ENCODE data around the gene PSMB8. TPM values are rescaled to one million over a fixed set of nuclear protein-coding genes. Genes with fewer than 3 reads are reported as not detected.

PSMB8 gene
- total and polyA plus RNA-seq, 8 donors, result 37.9 to 122 (median 42.9) TPM

- Histone ChIP-seq H3K4me1 (peaks cover 0 to 18% of the 10 kb centered on the region in 2 donors), H3K27me3 (peaks cover 3 to 27% of the 10 kb centered on the region in 2 donors), H3K36me3 (no peaks in the 10 kb centered on the region), H3K9me3 (peaks cover 0 to 4% of the 10 kb centered on the region in 2 donors), H3K4me3 (no peak overlapping the region), H3K27ac (no peak overlapping the region)
- TF ChIP-seq CTCF (IDR thresholded peaks at IDR 0.05), result no peak
- DNase-seq, result no peak
- intact Hi-C loops (cut with DNase I), result loop anchor here in 1 of 2 donors (5.0 kb wide), 1 partner anchor 382 kb away; no protein-coding TSS in a partner anchor
- no peak for ATAC-seq
Observed at GRCh38 chr6:32799740-32800139, 44.1 kb downstream of the PSMB8 start.

GRCh38 chr6:32799168-32799567, 44.7 kb downstream of the PSMB8 start:
- intact Hi-C loops (cut with DNase I), result loop anchor here in 1 of 2 donors (5.0 kb wide), 1 partner anchor 382 kb away; no protein-coding TSS in a partner anchor
- Histone ChIP-seq H3K36me3 (no peaks in the 10 kb centered on the region), H3K9me3 (peaks cover 0 to 4% of the 10 kb centered on the region in 2 donors), H3K27me3 (peaks cover 3 to 28% of the 10 kb centered on the region in 2 donors), H3K4me1 (peaks cover 0 to 19% of the 10 kb centered on the region in 2 donors), H3K27ac (no peak overlapping the region), H3K4me3 (no peak overlapping the region)
- no peak for TF ChIP-seq CTCF (IDR thresholded peaks at IDR 0.05)
- ATAC-seq (no peak), DNase-seq (no peak)

GRCh38 chr6:32796848-32797776, 46.7 kb downstream of the PSMB8 start:
- Histone ChIP-seq H3K36me3 (no peaks in the 10 kb centered on the region), H3K4me3 (peak overlapping the region in 1 of 2 donors; percentile 5), H3K4me1 (peaks cover 0 to 22% of the 10 kb centered on the region in 2 donors), H3K27ac (peak overlapping the region in 1 of 2 donors; percentile 21), H3K9me3 (peaks cover 0 to 4% of the 10 kb centered on the region in 2 donors), H3K27me3 (peaks cover 3 to 30% of the 10 kb centered on the region in 2 donors)
- peak; percentile 88 to 95 for TF ChIP-seq CTCF (IDR thresholded peaks at IDR 0.05)
- DNase-seq (peak; percentile 74 to 83 (median 80)), ATAC-seq (peak; percentile 92)
- intact Hi-C loops (cut with DNase I), result loop anchor here in 1 of 2 donors (5.0 kb wide), 1 partner anchor 380 kb away; no protein-coding TSS in a partner anchor

- DNase-seq, result no peak
- peaks cover 5 to 20% of the 10 kb centered on the region in 2 donors for H3K27me3 ChIP-seq
- TF ChIP-seq CTCF (IDR thresholded peaks at IDR 0.05), result no peak
- peaks cover 0 to 4% of the 10 kb centered on the region in 2 donors for H3K9me3 ChIP-seq
- H3K4me3 ChIP-seq, result no peak overlapping the region
- no peaks in the 10 kb centered on the region for H3K36me3 ChIP-seq
- intact Hi-C loops (cut with DNase I), result no loop called here
- H3K4me1 ChIP-seq, result peaks cover 0 to 22% of the 10 kb centered on the region in 2 donors
- peak; percentile 48 for ATAC-seq
- H3K27ac ChIP-seq, result peak overlapping the region in 1 of 2 donors; percentile 67
Observed at GRCh38 chr6:32794510-32794909, 49.3 kb downstream of the PSMB8 start.

GRCh38 chr6:32792901-32793435, 50.9 kb downstream of the PSMB8 start:
- H3K4me1 ChIP-seq, result peaks cover 0 to 22% of the 10 kb centered on the region in 2 donors
- no peaks in the 10 kb centered on the region for H3K9me3 ChIP-seq
- H3K27ac ChIP-seq, result no peak overlapping the region
- no peaks in the 10 kb centered on the region for H3K36me3 ChIP-seq
- no peak for ATAC-seq
- peaks cover 5 to 22% of the 10 kb centered on the region in 2 donors for H3K27me3 ChIP-seq
- intact Hi-C loops (cut with DNase I), result no loop called here
- no peak overlapping the region for H3K4me3 ChIP-seq
- no peak for DNase-seq
- TF ChIP-seq CTCF (IDR thresholded peaks at IDR 0.05), result no peak
